ENCODE data around the gene TMPRSS4.

The TMPRSS4 gene

DNA sequence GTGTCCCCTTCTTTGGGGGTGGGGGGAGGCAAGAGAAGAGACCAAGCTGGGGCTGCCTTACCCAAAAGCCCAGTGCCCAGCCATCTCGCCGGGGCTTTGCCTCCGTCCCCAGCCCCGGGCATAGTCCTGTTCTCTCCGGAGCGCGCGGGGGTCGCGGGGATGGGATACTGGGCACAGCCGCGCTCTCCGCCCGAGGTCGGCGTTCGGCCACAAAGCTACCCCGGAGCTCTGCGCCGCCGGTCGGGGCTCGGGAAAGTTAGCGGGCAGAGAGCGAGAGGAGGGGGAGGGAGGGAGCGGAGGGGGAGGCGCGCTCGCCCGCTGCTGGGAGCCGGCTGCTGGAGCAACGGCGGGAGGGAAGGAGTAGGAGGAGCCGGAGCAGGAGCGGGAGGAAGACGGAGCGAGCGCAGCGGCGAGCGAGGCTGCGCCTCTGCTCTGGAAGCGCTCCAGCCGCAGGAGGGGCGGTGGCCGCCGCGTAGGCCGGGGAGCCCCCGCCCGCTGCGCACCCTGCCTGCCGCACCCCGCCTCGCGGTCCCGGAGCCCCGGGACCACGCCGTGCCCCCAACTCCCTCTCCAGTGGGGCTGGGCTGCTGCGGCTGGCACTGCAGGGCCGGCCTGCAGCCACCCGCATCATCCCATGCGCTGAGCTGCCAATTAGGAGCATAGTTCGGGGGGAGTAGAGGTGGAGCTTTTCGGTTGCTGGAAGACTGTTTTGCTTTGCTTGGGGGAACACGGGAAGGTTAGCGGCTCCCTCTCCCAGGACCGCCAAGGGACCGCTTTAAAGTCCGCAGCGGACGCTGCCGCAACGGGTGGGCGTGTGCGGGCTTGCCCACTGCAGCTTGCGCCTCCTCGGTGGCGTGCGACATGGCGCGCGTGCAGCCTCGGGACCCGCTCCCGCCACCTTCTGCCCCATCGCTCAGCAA, 75.9 kb downstream of the TMPRSS4 start, which contains the start of gene SCN4B:
SCN4B (minus strand) TSS at position 272 of the 920 bp plus-strand sequence; CDS start at position 122, 150 bp downstream.
- Histone ChIP-seq H3K4me3 (ENCODE audit: low read depth in 1 of 2, low read length in 2 of 2) (peak within 1 kb of the TSS; percentile 57 to 62), H3K9ac (ENCODE audit: low read depth in 1 of 2, low read length in 2 of 2) (peak within 1 kb of the TSS in 1 of 2 donors; percentile 12), H3K4me1 (ENCODE audit: control insufficient read depth in 1 of 2, insufficient read depth in 2 of 2, low read length in 2 of 2) (peaks cover 5% of the 10 kb centered on the region in 2 donors), H3K36me3 (ENCODE audit: control insufficient read depth in 1 of 2, insufficient read depth in 2 of 2, low read length in 2 of 2) (no peaks in the 10 kb centered on the region), H3K9me3 (ENCODE audit: control insufficient read depth in 1 of 2, low read length in 2 of 2) (no peaks in the 10 kb centered on the region), H3K27me3 (ENCODE audit: control insufficient read depth in 1 of 2, insufficient read depth in 2 of 2, low read length in 2 of 2) (peaks cover 73 to 83% of the 10 kb centered on the region in 2 donors), H3K27ac (ENCODE audit: low read depth, low read length) (no peak within 1 kb of the TSS)

DNA sequence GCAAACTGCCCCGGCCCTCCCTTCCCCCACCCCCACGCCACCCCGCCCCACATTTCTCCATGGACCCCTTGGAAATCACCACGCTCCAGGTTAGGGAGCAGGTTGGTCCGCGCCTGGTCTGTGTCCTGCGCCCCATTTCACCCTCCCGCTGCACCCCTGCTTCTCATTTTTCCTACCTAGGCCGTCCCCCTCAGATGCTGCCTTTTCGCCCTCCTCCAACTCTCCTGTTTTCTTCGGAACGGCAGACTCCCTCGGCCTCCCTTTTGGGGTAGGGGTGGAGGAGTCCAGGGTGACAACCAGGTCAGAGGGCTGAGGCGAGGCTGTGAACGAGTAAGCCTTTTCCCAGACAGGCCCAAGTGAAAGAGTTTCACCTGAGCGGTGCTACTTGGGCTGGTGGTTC, 76.6 kb downstream of the TMPRSS4 start:
- Histone ChIP-seq H3K36me3 (ENCODE audit: control insufficient read depth in 1 of 2, insufficient read depth in 2 of 2, low read length in 2 of 2) (no peaks in the 10 kb centered on the region), H3K9ac (ENCODE audit: low read depth in 1 of 2, low read length in 2 of 2) (no peak overlapping the region), H3K27ac (ENCODE audit: low read depth, low read length) (no peak overlapping the region), H3K4me3 (ENCODE audit: low read depth in 1 of 2, low read length in 2 of 2) (no peak overlapping the region), H3K27me3 (ENCODE audit: control insufficient read depth in 1 of 2, insufficient read depth in 2 of 2, low read length in 2 of 2) (peaks cover 75 to 86% of the 10 kb centered on the region in 2 donors), H3K9me3 (ENCODE audit: control insufficient read depth in 1 of 2, low read length in 2 of 2) (no peaks in the 10 kb centered on the region), H3K4me1 (ENCODE audit: control insufficient read depth in 1 of 2, insufficient read depth in 2 of 2, low read length in 2 of 2) (peaks cover 5% of the 10 kb centered on the region in 2 donors)

DNA sequence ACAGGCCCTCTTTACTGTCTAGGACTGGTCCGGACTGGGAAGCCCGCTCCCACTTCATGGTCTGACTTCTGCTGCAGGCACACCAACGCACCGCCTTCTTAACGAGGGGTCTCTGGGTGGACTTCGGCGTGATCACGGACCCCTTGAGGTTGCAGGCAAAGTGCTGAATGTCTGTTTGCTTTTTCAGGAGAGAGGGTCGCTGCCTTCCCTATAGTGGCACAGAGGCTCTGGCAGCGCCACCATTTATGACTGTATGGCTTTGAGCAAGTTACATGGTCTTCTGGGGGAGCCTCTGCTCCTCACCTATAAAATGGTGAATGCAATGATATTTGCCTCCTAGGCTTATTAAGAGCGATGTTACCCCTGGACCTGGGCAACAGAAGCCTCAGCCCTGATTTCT, 77.1 kb downstream of the TMPRSS4 start:
- no peak overlapping the region for H3K27ac ChIP-seq (ENCODE audit: low read depth, low read length)
- no peaks in the 10 kb centered on the region for H3K36me3 ChIP-seq (ENCODE audit: control insufficient read depth in 1 of 2, insufficient read depth in 2 of 2, low read length in 2 of 2)
- H3K9me3 ChIP-seq (ENCODE audit: control insufficient read depth in 1 of 2, low read length in 2 of 2): no peaks in the 10 kb centered on the region
- no peak overlapping the region for H3K9ac ChIP-seq (ENCODE audit: low read depth in 1 of 2, low read length in 2 of 2)
- H3K27me3 ChIP-seq (ENCODE audit: control insufficient read depth in 1 of 2, insufficient read depth in 2 of 2, low read length in 2 of 2): peaks cover 80 to 90% of the 10 kb centered on the region in 2 donors
- peaks cover 5% of the 10 kb centered on the region in 2 donors for H3K4me1 ChIP-seq (ENCODE audit: control insufficient read depth in 1 of 2, insufficient read depth in 2 of 2, low read length in 2 of 2)
- H3K4me3 ChIP-seq (ENCODE audit: low read depth in 1 of 2, low read length in 2 of 2): no peak overlapping the region

DNA sequence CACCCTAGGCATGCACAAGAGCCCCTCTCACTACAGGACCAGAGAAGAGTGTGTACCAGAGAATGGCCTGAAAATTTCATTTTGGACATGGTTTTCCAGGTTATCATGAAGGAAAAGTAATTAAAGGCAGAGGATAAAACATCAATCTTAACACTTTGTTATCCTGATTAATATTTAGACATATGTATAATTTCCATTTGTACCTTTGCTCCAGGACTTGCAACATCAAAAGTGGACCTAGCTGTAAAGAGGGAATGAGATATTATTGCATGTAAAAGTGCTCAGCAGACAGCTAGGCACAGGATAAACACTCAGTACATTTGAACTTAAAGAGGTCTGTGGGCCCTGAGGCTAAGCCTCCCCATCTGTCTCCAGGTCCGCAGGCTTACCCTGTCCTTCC, 77.8 kb downstream of the TMPRSS4 start:
- Histone ChIP-seq H3K9ac (ENCODE audit: low read depth in 1 of 2, low read length in 2 of 2) (no peak overlapping the region), H3K27me3 (ENCODE audit: control insufficient read depth in 1 of 2, insufficient read depth in 2 of 2, low read length in 2 of 2) (peaks cover 80 to 89% of the 10 kb centered on the region in 2 donors), H3K4me1 (ENCODE audit: control insufficient read depth in 1 of 2, insufficient read depth in 2 of 2, low read length in 2 of 2) (peaks cover 5% of the 10 kb centered on the region in 2 donors)

DNA sequence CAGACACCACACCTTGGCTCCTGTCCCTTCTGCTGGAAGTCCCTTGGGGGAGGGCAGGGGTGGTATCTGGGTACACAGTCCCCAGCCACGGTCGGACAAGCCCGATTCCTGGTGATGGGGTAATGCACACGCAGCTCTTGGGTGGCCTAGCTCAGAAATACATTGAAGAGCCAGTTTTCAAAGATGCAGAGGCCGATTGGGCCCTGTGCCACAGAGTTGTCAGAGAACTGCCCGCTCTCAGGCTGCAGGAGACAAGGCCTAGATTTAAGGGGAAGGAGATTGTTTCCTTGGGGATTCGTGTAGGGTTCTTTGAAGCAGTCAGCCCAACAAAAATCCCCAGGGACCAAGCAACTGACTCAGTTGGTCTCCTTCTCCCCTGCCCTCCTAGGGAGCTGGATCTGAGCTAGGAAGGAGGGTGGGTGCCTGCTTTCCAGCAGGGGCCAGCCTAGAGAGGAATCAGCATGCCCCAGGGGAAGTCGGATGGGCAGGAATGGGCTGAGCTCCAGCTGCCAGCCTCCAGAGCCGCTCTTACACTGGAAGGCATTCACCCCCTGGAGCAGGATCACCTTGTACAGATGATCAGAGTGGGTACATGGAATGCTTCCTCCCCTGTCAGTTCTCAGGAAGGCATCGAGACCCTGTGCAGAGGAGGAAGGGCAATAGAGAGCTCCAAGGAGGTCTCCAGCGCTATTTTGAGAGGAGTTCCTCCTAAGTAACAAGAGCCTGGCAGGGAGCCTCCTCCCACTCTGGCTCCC, 79.1 kb downstream of the TMPRSS4 start:
- Histone ChIP-seq H3K9me3 (ENCODE audit: control insufficient read depth in 1 of 2, low read length in 2 of 2) (no peaks in the 10 kb centered on the region), H3K9ac (ENCODE audit: low read depth in 1 of 2, low read length in 2 of 2) (no peak overlapping the region), H3K4me3 (ENCODE audit: low read depth in 1 of 2, low read length in 2 of 2) (no peak overlapping the region), H3K27me3 (ENCODE audit: control insufficient read depth in 1 of 2, insufficient read depth in 2 of 2, low read length in 2 of 2) (peaks cover 71 to 81% of the 10 kb centered on the region in 2 donors), H3K36me3 (ENCODE audit: control insufficient read depth in 1 of 2, insufficient read depth in 2 of 2, low read length in 2 of 2) (no peaks in the 10 kb centered on the region), H3K27ac (ENCODE audit: low read depth, low read length) (no peak overlapping the region), H3K4me1 (ENCODE audit: control insufficient read depth in 1 of 2, insufficient read depth in 2 of 2, low read length in 2 of 2) (peaks cover 5% of the 10 kb centered on the region in 2 donors)

More for the DNA sequence above, 77.8 kb downstream of the TMPRSS4 start:
- no peak overlapping the region for H3K4me3 ChIP-seq (ENCODE audit: low read depth in 1 of 2, low read length in 2 of 2)
- no peaks in the 10 kb centered on the region for H3K9me3 ChIP-seq (ENCODE audit: control insufficient read depth in 1 of 2, low read length in 2 of 2)
- H3K36me3 ChIP-seq (ENCODE audit: control insufficient read depth in 1 of 2, insufficient read depth in 2 of 2, low read length in 2 of 2): no peaks in the 10 kb centered on the region
- no peak overlapping the region for H3K27ac ChIP-seq (ENCODE audit: low read depth, low read length)

DNA sequence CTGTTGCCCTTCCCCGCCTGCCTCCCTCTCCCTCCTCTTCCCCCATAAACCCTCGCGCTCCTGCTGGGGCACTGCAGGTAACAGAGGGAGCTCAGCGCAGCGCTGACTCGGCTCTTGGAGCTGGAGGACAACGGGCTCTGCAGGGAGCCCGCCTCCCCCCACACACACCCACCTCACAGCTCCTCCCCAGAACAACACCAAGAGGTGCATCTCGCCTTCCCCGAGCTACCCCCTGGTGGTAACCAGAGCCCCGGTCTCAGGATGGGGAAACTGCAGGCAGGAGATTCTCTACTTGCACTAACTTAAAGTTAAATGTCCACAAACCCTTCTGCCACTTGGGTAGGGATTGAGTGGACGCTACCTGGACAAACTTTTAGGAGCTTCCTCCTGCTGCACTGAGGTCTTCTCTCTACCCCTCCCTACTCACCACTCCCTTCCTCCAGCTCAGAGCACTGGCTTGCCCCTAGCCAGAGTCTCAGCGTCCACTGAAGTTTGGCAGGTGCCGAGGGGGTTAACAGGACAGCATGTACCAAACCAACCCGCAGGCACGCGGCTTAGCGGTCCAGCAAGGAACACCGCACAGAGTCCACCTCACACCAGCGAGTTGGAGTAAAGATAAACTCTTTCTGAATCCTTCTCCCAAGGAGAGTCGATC, 79.8 kb downstream of the TMPRSS4 start:
- no peak overlapping the region for H3K27ac ChIP-seq (ENCODE audit: low read depth, low read length)
- H3K27me3 ChIP-seq (ENCODE audit: control insufficient read depth in 1 of 2, insufficient read depth in 2 of 2, low read length in 2 of 2): peaks cover 64 to 76% of the 10 kb centered on the region in 2 donors
- H3K4me1 ChIP-seq (ENCODE audit: control insufficient read depth in 1 of 2, insufficient read depth in 2 of 2, low read length in 2 of 2): peaks cover 5% of the 10 kb centered on the region in 2 donors

DNA sequence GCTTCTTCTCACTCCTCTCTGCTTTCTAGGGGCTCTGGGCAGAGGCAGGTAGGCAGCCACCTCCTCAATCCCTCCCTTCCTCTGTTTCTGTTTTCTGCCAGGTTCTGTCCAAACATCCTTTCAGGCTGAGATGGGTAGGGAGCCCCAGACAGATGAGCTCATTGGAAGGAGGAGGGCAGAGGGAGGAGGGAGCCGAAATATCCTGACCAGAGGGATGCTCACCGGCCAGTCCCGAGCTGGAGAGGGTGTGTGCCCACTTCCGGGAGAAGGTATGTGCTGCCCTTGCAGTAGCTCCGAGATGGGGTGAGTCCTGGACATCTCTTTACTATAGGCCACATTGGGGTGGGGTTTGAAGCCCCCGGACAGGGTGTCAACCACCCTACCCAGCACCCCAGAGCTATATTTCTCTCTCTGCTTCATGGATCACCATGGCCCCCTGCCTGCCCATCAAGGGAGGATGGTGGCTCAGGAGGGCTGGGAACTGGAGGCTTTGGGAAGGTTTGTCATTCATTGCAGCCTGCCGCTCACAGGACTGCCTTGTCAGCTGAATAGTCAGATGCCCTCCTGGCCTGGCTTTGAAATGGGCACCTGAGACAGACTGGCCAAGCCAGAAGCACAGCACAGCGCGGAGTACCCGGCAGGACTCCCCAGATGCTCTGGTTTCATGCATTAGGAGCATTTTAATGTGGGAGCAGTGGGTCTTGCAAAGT, 80.5 kb downstream of the TMPRSS4 start:
- H3K9me3 ChIP-seq (ENCODE audit: control insufficient read depth in 1 of 2, low read length in 2 of 2): no peaks in the 10 kb centered on the region
- H3K9ac ChIP-seq (ENCODE audit: low read depth in 1 of 2, low read length in 2 of 2): no peak overlapping the region
- peaks cover 5% of the 10 kb centered on the region in 2 donors for H3K4me1 ChIP-seq (ENCODE audit: control insufficient read depth in 1 of 2, insufficient read depth in 2 of 2, low read length in 2 of 2)
- H3K27me3 ChIP-seq (ENCODE audit: control insufficient read depth in 1 of 2, insufficient read depth in 2 of 2, low read length in 2 of 2): peaks cover 57 to 74% of the 10 kb centered on the region in 2 donors
- no peak overlapping the region for H3K4me3 ChIP-seq (ENCODE audit: low read depth in 1 of 2, low read length in 2 of 2)
- no peak overlapping the region for H3K27ac ChIP-seq (ENCODE audit: low read depth, low read length)
- H3K36me3 ChIP-seq (ENCODE audit: control insufficient read depth in 1 of 2, insufficient read depth in 2 of 2, low read length in 2 of 2): no peaks in the 10 kb centered on the region

More for the DNA sequence above, 79.8 kb downstream of the TMPRSS4 start:
- H3K36me3 ChIP-seq (ENCODE audit: control insufficient read depth in 1 of 2, insufficient read depth in 2 of 2, low read length in 2 of 2): no peaks in the 10 kb centered on the region
- no peak overlapping the region for H3K4me3 ChIP-seq (ENCODE audit: low read depth in 1 of 2, low read length in 2 of 2)
- H3K9ac ChIP-seq (ENCODE audit: low read depth in 1 of 2, low read length in 2 of 2): no peak overlapping the region
- no peaks in the 10 kb centered on the region for H3K9me3 ChIP-seq (ENCODE audit: control insufficient read depth in 1 of 2, low read length in 2 of 2)

DNA sequence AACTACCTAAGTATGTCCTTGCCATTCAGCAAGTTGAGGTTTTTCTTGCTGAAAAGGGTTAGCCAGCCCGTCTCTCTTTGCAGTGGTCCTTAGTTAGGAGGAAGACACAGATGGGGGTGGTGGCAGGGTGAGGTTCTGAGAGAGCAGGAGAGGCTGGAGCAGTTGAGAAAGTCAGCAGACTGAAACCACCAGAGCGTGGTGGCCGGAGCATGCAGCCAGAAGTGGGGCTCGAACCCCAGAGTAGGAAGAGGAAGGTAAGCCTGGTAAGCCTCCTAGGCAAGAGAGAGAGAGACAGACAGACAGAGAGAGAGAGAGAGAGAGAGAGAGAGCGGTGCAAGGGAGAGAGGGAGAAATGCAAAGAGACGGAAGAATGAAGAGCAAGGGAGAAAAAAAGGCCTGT, 84.9 kb downstream of the TMPRSS4 start:
- peaks cover 16 to 42% of the 10 kb centered on the region in 2 donors for H3K27me3 ChIP-seq (ENCODE audit: control insufficient read depth in 1 of 2, insufficient read depth in 2 of 2, low read length in 2 of 2)
- no peak overlapping the region for H3K4me3 ChIP-seq (ENCODE audit: low read depth in 1 of 2, low read length in 2 of 2)

DNA sequence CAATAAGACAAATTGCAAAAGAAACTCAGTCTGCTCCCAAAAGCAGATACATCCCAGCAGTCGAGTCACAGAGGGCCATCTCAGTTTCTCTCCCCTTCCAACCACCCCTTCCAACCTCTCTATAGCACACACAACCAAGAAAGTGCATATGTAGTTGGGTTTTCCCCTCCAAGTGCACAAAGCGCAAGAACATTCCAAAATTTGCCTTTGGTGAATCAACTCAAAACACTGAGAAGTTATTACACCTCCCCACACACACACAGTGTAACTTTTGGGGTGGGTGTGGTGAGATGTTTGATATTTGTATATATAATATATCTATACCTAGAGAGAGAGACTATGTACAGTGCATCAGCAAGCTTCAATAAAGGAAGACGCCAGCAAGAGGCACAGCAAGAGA, 86.0 kb downstream of the TMPRSS4 start:
- no peaks in the 10 kb centered on the region for H3K4me1 ChIP-seq (ENCODE audit: control insufficient read depth in 1 of 2, insufficient read depth in 2 of 2, low read length in 2 of 2)
- no peaks in the 10 kb centered on the region for H3K36me3 ChIP-seq (ENCODE audit: control insufficient read depth in 1 of 2, insufficient read depth in 2 of 2, low read length in 2 of 2)
- H3K4me3 ChIP-seq (ENCODE audit: low read depth in 1 of 2, low read length in 2 of 2): no peak overlapping the region
- H3K27ac ChIP-seq (ENCODE audit: low read depth, low read length): no peak overlapping the region
- H3K9me3 ChIP-seq (ENCODE audit: control insufficient read depth in 1 of 2, low read length in 2 of 2): no peaks in the 10 kb centered on the region
- no peak overlapping the region for H3K9ac ChIP-seq (ENCODE audit: low read depth in 1 of 2, low read length in 2 of 2)
- peaks cover 7 to 34% of the 10 kb centered on the region in 2 donors for H3K27me3 ChIP-seq (ENCODE audit: control insufficient read depth in 1 of 2, insufficient read depth in 2 of 2, low read length in 2 of 2)

More for the DNA sequence above, 84.9 kb downstream of the TMPRSS4 start:
- Histone ChIP-seq H3K9me3 (ENCODE audit: control insufficient read depth in 1 of 2, low read length in 2 of 2) (no peaks in the 10 kb centered on the region), H3K36me3 (ENCODE audit: control insufficient read depth in 1 of 2, insufficient read depth in 2 of 2, low read length in 2 of 2) (no peaks in the 10 kb centered on the region), H3K9ac (ENCODE audit: low read depth in 1 of 2, low read length in 2 of 2) (no peak overlapping the region), H3K4me1 (ENCODE audit: control insufficient read depth in 1 of 2, insufficient read depth in 2 of 2, low read length in 2 of 2) (peaks cover 0 to under 1% of the 10 kb centered on the region in 2 donors), H3K27ac (ENCODE audit: low read depth, low read length) (no peak overlapping the region)
